Measurements from ENCODE around the gene PPIH.
"Not testable (repeated sequence)": the region's sequence is repeated elsewhere in the genome, so short reads cannot be mapped to it uniquely, and the experiment has no call there.

PPIH gene

DNA sequence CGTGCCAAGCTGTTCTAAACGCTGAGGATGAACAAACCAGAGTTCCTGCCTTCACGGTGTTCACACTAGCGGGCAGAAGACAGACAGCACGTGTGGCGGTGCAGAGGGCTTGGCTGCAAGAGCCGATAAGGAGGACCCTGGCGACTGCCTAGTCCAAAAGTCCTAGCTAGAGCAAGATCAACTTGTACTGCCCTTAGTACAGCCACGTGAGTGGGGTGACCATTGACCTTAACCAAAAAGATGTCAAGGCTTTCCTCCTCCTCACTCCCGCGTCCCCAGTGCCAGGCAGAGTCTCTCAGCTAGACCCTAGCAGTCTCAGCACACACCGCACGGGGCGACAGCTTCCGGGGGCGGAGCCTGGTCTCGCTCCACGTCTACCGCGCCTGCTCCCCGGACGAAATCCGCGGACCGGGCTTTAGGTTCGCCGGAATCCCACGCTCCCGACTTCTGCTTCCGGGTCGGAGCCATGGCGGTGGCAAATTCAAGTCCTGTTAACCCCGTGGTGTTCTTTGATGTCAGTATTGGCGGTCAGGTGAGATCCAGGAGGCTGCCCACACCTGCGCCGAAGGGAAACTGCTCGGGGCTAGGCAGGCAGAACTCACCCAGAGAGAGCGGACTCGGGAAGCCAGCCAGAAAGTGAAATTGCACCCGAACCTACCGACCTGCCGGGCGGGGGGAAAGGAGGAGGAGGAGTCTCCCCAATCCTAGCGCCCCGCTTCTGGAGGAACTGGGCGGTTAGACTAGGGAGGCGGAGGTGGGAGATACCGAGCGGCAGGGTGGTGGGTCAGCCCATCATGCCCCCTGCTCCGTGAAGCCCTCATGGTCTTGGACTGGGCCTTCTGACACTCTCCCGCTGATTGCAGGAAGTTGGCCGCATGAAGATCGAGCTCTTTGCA lies at the start of gene PPIH:
PPIH (plus strand) TSS at position 443 of the 896 bp plus-strand sequence; CDS start at position 467, 24 bp downstream.
- peak; percentile 54 to 96 (median 91) for DNase-seq

DNA sequence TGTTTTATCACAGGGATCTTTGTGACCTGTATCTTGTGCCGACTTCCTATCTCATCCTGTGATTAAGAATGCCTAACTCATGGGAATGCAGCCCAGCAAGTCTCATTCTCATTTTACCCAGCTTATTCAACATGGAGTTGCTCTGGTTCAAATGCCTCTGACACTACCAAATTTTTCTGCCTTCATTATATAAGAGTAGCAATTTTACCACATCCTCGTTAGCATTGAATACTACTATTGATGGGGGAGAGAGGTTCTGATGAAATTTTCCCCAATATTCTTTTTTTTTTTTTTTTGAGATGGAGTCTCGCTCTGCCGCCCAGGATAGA lies 44.5 kb upstream of the PPIH start:
- DNase-seq = no peak

DNA sequence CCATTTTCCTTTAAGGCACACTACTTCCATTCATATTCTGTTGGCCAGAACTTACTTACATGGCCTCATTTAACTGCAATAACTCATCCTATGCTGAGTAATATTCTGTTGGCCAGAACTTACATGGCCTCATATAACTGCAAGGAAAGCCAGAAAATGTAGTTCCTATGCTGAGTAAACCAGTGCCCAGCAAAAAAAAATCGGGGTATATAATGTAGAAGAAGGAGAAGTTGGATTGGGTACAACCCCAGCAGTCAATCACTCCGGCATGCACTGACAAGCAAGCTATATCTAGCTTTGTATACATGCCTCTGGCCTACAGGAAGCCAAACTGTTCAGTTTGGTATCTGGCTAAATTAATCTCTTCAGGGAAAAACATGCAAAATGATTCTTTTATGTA lies 39.4 kb upstream of the PPIH start:
- no peak for DNase-seq

DNA sequence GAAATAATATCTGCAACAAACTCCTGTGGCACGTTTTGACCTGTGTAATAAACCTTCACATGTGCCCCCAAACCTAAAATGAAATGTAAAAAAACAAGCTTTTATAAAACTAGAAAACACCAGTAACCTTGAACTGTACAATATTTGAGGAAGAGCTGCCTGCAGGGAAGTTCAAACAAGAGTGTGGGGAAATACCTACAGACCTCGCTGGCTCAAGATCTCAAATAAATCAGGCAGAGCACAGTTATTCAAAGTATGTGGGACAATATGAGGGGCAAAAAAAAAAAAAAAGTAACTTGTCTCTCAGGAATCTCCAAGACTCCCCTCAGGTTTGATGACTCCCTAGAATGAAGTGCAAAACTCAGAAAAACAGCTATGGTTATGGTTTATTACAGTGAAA lies 37.9 kb upstream of the PPIH start:
- no peak for DNase-seq

DNA sequence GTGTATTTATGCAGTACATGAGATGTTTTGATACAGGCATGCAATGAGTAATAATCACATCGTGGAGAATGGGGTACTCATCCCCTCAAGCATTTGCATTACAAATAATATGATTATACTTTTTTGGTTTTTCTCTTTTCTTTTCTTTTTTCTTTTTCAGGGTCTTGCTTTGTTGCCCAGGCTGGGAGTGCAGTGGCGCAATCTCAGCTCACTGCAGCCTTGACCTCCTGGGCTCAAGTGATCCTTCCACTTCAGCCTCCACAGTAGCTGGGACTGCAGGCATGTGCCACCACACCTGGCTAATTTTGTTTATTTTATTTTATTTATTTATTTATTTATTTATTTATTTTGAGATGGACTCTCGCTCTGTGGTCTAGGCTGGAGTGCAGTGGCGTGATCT lies 37.0 kb upstream of the PPIH start:
- not testable (repeated sequence) for DNase-seq

DNA sequence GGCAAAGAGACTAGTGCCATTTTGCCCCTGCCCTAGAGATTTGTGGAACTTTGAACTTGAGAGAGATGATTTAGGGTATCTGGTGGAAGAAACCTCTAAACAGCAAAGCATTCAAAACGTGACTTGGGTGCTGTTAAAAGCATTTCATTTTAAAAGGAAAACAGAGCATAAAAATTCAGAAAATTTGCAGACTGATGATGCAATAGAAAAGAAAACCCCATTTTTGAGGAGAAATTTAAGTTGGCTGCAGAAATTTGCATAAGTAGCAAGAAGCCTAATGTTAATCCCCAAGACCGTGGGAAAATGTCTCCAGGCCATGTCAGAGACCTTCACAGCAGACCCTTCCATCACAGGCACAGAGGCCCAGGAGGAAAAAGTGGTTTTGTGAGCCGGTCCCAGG lies 31.0 kb upstream of the PPIH start:
- DNase-seq = not testable (repeated sequence)

DNA sequence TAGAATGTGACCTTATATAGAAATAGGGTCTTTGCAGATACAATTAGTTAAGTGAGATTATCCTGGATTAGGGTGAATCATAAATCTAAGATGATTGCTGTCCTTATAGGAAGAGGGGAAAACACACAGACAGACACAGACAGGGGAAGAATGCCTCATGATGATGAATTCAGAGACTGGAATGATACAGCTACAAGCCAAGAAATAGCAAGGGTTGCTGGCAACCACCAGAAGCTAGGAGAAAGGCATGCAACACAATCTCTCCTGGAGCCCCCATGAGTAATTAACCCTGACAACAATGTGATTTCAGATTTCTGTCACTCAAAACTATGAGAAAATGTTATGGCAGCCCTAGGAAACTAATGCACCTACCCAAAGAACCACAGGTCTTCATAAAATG lies 19.1 kb upstream of the PPIH start:
- DNase-seq = no peak

DNA sequence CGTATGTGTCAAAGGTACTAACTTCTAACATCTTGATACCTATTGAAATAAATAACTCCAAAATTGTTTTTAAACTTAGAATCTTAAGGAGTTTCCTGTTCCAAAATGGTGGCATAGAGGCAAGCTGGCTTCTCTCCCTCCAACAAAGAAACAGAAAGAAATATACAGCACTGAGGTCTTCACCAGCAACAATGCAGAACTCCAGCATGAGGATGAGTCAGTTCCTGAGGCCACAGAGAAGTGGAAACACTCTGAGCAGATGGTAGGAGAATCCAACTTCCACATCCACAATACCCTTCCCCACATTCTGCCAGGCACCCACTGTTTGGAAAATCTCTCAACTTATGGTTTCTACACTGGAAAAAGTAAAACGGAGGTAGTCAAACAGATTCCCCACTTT lies 12.2 kb upstream of the PPIH start:
- no peak for DNase-seq

DNA sequence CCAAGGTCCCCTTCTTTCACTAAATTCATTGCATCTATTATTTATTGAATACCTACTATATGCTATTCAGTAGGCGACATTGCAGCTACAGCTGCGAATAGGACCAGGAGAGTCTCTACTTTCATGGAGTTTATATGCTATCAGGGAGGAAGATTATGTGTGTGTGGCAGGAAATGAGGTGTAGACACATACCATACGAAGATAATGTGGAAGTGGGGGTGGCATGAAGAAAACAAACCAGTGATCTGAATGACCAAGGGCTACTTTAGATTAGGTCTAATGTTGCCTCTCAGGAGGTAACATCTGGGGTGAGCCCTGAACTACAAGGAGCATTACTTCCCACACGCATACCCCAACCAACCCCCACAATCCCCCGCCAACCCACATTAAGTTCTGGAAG lies 1.0 kb upstream of the PPIH start:
- no peak for DNase-seq

DNA sequence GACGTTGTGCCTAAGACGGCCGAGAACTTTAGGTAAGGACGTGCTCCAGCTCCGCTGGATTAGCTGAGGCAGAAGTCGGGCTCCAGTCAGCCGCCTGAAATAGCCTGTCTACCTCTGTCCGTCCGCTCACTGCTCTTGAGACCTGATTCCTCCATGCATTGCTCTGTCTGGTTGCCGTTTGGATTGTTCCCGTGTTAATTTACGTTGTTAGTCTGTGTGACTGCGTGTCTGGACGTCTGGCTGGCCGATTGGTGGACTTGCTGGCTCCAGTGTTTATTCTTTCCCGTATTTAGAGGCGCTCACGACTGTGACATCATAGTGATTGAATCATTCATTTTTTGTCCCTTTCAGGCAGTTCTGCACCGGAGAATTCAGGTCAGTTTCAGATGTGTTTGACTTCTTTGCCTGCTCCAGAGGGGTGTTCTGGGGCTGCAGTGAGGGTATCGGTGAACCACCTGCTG lies 684 bp downstream of the PPIH start:
- peak in 1 of 51 donors; percentile 29 for DNase-seq

DNA sequence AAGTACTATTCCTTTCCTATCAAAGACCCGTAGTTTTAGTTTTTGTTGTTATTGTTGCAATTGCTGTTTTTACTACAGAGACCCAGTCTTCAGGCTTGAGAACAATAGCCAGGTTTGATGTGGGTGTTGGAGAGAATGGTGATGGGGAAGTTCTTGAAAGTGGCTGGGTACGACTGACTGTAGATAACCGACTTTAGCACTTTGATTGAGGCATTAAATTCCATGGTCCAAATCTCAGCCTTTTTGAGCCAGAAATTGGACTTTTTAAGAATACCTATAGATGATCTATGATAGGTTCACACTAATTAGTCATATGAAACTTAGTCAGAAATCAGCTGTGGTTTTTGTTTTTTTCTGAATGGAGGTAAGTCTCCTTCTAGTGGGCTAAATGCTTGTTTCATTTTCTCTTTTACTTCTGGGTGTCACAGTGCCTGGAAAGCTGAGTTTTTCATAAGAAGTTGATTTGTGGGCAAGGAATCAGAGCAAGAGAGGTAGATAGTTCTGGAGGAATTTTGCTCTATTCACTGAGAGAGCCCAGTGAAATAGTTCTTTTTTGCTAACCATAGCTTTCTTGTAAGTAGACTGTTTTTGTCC lies 2.8 kb downstream of the PPIH start:
- no peak for DNase-seq

DNA sequence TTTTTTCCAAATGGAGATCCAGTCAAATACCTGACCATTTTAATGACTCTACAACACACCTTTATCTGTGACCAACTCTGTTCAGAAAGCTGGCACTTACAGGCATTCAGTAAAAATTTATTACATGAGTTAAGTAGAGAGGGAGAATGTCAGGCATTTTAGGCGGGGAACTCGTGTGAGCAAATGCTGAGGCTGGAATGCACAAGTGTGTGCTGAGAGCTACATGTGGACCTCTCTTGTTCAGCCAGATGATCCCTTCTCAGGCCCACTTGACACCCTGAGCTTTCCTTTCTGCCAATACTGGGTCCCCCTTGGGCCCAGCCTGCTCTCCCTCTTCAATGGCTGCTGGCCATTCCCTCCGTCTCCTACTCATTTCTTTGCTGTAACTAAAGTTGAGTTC lies 11.7 kb downstream of the PPIH start:
- DNase-seq = no peak

DNA sequence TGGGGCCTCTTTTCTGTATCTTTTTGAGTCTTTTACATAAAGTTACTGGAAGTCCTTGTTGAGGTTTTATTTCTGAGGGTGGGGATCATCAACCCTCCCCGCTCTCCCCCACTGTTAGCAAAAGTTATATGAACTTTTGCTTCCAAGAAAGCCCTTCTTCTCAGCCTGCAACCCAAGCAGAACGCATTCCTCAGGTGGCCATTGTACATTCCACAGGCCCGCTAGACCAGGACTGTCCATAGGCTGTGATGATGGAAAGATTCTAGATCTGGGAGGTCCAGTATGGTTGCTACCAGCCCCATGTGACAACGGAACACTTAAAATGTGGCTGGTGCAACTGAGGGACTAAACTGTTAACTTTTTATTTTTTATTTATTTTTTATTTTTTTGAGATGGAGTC lies 12.2 kb downstream of the PPIH start:
- DNase-seq = no peak

DNA sequence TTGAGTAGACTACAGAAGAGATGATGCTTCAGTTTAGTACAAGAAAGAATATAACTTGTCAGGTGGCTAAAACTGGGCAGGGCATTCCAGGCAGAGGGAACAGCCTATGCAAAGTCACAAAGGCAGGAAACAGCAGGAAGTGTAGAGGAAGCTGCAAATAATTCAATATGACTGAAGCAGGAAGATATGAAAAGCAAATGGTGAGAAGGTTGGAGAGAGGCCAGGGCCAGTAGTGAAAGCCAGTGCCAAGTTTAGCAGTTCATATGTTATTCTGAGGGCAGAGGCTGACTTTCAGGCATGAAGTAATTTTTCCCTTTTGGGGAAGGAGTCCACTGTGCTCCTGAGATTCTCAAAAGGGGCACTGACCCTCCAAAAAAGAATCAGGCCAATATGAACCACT lies 16.0 kb downstream of the PPIH start:
- no peak for DNase-seq

DNA sequence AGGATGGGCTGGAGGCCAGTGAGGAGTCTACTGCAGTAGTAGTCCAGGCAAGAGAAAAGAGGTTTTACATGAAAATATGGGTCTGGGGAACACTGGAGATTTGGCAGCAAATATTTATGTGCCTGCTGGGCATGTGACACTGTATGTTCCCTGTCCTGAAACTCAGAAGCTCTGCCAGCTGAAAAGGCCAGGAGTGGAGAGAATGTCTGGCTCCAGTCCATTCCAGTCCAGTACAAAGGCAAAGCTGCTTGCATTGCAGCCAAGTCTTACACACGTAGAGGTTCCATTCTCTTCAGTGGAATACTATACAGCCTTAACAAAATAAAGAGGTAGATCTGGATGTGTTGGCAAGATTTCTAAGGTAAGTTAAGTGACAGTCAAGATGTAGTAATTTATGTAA lies 16.5 kb downstream of the PPIH start:
- DNase-seq = no peak

DNA sequence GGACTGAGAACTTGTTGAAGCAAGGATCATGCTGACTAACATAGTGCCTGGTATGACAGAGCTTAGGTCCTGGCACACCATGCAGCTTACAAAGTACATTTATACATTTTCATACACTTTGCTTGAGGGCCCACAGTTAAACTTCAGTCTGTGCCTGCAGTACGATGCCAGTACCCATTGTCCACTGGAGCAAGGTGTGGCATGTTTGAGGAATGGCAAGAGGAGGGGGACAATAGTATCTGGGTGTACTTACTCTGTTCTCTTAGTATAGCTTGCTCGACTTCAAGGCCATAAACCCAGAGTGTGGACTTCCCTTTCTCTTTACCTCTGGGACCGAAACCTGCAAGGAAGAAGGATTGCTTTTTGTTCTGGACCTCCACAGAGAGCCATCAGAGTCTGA lies 17.2 kb downstream of the PPIH start:
- DNase-seq = no peak

DNA sequence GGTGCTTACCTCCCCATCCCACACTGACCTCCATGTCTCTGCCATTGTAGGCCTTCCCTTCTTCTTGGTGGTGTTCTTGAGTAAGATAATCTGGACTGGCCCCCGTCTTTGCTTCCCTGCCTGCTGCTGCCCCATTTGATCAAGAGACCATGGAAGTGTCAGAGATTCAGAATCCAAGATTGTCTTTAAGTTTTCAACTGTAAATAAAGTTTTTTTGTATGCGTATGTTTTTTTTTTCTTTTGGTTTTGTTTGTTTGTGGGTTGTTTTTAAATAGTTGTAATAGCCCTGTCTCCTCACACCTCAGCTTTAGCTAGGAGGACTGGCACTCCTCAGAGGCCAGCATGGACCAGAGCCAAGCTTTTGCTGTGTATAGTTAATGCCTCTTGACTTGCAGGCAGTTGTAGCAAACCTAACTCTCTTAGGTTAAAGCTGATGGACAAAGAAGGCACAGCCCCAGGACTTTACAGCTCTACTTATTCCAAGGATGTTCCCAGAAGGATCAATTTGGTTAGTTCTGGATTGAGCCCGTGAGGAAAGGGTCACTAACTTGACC lies 18.4 kb downstream of the PPIH start:
- DNase-seq = no peak

DNA sequence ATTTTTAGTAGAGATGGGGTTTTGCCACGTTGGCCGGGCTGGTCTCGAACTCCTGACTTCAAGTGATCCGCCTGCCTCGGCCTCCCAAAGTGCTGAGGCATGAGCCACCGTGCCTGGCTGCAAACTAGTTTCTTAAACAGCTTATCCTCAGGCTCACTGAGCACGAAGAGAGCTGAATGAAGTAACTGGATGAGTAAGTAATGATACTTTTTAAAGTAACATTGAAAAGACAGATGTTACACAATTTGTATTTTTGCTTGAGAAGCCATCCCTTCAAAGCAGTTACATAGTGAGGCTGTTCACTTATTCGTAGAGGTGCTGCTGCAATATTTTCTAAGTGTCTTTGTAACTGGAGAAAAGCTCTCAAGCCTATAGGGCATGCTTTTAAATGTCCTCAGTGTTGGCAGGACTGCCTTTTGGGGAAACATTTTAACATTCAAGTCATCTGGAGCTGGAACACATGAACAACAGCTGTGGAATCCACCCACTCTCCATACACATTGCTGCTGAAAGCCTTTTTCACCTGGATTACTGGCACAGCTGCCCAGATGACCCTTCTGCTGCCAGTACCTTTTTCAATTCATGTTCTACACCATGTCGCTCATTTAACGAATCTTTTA lies 21.3 kb downstream of the PPIH start:
- DNase-seq = peak in 2 of 51 donors; percentile 4 to 17

DNA sequence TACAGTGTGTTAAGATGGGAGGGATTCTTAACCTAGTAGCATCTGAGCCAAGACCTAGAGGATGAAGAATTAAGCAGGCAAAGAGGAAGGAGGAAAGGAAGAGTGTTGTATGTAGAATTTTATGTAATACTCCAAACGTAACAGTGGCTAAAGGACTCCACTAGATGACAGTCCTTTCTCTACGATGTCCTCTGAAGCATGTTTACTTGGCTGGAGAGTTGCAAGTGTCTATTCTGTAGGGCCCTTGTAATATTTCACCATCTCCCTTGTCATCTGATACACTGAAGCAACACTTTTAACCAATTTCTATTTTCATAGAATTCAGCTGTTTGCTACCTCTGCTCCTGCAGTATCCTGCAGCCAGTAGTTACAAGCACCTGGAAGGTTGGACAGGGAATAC lies 21.8 kb downstream of the PPIH start:
- no peak for DNase-seq

DNA sequence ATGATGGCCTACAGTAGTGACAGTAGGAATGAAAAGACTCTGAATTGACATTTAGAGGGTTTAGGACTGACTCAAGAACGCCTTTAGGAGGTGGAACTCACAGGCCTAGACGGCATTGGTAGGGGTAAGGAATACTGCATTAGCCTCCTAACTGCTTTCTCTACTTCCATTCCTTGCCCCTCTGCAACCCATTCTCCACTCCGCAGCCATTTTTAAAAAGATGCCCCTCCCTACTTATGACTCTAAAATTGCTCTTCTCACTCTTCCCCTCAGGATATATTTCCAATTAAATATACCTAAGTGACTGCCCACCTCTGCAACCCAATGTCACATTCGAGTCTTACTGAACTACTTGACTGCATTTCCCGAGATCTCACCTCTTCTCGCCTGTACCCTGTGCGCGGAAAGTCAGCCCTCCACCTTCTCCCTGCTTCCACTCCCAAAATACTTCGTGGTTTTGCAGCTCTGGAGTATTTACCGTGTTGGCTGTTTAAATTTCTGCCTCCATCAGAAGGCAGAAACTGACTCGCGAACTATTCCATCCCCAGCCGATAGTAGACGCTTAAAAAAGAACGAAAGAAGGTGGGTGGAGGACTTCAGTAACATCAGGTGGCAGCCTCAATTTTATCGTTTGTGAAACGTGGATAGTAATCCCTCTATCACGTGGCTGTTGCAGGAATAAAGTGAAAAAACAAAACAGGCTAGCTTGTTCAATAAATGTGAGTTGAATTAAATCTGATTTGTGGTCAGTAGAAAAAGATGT lies 22.9 kb downstream of the PPIH start:
- DNase-seq = peak in 4 of 51 donors; percentile 3 to 76 (median 13)

DNA sequence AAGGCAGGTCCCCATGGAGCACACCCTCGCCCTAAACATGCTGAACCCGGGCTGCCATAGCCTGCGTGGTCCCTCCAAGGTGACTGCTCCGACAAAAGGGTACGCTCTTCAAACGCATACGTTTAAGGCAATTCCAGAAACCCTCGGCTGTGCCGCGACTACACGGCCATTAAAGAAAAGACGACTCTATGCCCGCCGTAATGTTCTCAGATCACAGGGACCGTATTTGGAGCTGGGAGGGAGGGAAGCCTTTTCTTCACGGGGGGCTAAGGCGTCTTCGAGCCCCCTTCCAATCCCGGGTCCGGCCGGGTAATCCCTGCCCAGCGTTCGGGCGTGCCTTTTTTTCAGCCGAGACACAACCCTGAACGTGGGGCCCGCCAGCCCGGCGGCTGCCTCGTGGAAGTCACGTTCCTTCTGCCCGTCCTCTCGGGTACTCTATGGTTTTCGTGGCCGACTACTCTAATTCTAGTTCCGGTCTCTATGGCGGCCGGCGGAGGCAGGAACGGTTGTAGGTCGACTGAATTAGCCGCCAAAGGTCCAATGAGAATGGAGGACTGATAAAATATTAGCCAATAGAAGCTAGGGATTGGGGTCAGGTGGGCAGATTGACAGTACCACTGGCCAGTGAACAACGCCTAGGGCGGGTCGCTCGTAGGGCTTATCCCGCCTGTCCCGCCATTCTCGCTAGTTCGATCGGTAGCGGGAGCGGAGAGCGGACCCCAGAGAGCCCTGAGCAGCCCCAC lies 23.7 kb downstream of the PPIH start, which contains the start of gene YBX1:
YBX1 (plus strand) TSS at position 678 of the 743 bp plus-strand sequence. CDS start 148 bp downstream, outside the sequence.
- peak; percentile 58 to 99 (median 92) for DNase-seq

Data from hypothalamus (tissue), 51 donors.